SKM-1 treated with dmso at 0.1 percent for 144 hours (cell line): ENCODE results near the gene MAGI3.
"Not testable (repeated sequence)": the region's sequence is repeated elsewhere in the genome, so short reads cannot be mapped to it uniquely, and the experiment has no call there.

Experiments
- DNase-seq: peaks from one replicate; lab custom pipeline; 2025; ENCODE audit not compliant: unreplicated experiment; lab: John Stamatoyannopoulos, UW

Gene MAGI3

GRCh38 chr1:113575744-113576260 lies 185.5 kb downstream of the MAGI3 start:
- DNase-seq, result not testable (repeated sequence)

GRCh38 chr1:113576271-113576670 lies 186.0 kb downstream of the MAGI3 start:
- no peak for DNase-seq

GRCh38 chr1:113579256-113580018 lies 189.1 kb downstream of the MAGI3 start:
- no peak for DNase-seq

GRCh38 chr1:113581323-113581722 lies 191.0 kb downstream of the MAGI3 start:
- DNase-seq, result no peak

GRCh38 chr1:113582084-113582483 lies 191.8 kb downstream of the MAGI3 start:
- DNase-seq, result no peak

GRCh38 chr1:113587475-113587874 lies 197.2 kb downstream of the MAGI3 start:
- DNase-seq, result no peak

- no peak for DNase-seq
These were observed 201.9 kb downstream of the MAGI3 start for GRCh38 chr1:113592230-113592629.

- DNase-seq, result no peak
These were observed 203.4 kb downstream of the MAGI3 start for GRCh38 chr1:113593550-113594297.

GRCh38 chr1:113604466-113604865 lies 214.2 kb downstream of the MAGI3 start:
- not testable (repeated sequence) for DNase-seq

- no peak for DNase-seq
These were observed 214.8 kb downstream of the MAGI3 start for GRCh38 chr1:113605146-113605545.

- no peak for DNase-seq
These were observed 218.1 kb downstream of the MAGI3 start for GRCh38 chr1:113608399-113608798.

GRCh38 chr1:113610372-113610771 lies 220.1 kb downstream of the MAGI3 start:
- no peak for DNase-seq

- no peak for DNase-seq
These were observed 225.1 kb downstream of the MAGI3 start for GRCh38 chr1:113615425-113615824.

GRCh38 chr1:113616156-113616555 lies 225.8 kb downstream of the MAGI3 start:
- DNase-seq, result no peak

- DNase-seq, result no peak
These were observed 227.3 kb downstream of the MAGI3 start for GRCh38 chr1:113617438-113618141.

- no peak for DNase-seq
These were observed 238.7 kb downstream of the MAGI3 start for GRCh38 chr1:113628997-113629396.

- no peak for DNase-seq
These were observed 240.3 kb downstream of the MAGI3 start for GRCh38 chr1:113630340-113631327.

GRCh38 chr1:113641396-113641795 lies 251.1 kb downstream of the MAGI3 start:
- no peak for DNase-seq

- no peak for DNase-seq
These were observed 256.8 kb downstream of the MAGI3 start for GRCh38 chr1:113647164-113647563.

GRCh38 chr1:113648478-113648877 lies 258.2 kb downstream of the MAGI3 start:
- no peak for DNase-seq
